HepG2 (cell line): Measurements from ENCODE around the gene ZPR1. TPM values are rescaled to one million over a fixed set of nuclear protein-coding genes. Genes with fewer than 3 reads are reported as not detected.

Source experiments
- AKAP8 ChIP-seq: sonication (generic); formaldehyde crosslinking; IDR thresholded peaks from 2 replicates; pipeline ENCODE4 v1.5.1; 2020; ENCODE audit warnings: mild to moderate bottlenecking, missing genetic modification reagents
- ARID3A ChIP-seq: IDR thresholded peaks from 2 replicates; pipeline ENCODE4 v1.6.1; 2012; ENCODE audit warnings: low read depth, low read length, improper control_type of control experiment
- BRCA1 ChIP-seq: sonication (generic); formaldehyde crosslinking; IDR thresholded peaks from 2 replicates; pipeline ENCODE4 v1.4.0; 2020; ENCODE audit warnings: missing genetic modification reagents
- FOXJ3 ChIP-seq: sonication (generic); formaldehyde crosslinking; IDR thresholded peaks from 2 replicates; pipeline ENCODE4 v1.4.0; 2020; ENCODE audit warnings: missing genetic modification reagents, mild to moderate bottlenecking, borderline replicate concordance
- FOXO1 ChIP-seq: sonication (generic); formaldehyde crosslinking; IDR thresholded peaks from 2 replicates; pipeline ENCODE4 v1.4.0; 2020; ENCODE audit warnings: missing genetic modification reagents
- HNRNPH1 ChIP-seq: fragments of 200-400 bp; formaldehyde crosslinking; optimal IDR thresholded peaks from 2 replicates; pipeline ENCODE3; 2017; ENCODE audit warnings: mild to moderate bottlenecking, low read depth, low read length
- JUN ChIP-seq: sonication (generic); formaldehyde crosslinking; IDR thresholded peaks from 2 replicates; pipeline ENCODE4 v1.4.0; 2020; ENCODE audit warnings: mild to moderate bottlenecking, missing genetic modification reagents
- MED8 ChIP-seq: sonication (generic); formaldehyde crosslinking; IDR thresholded peaks from 2 replicates; pipeline ENCODE4 v1.8.1; 2023; ENCODE audit warnings: mild to moderate bottlenecking, missing genetic modification reagents; ENCODE audit not compliant: insufficient replicate concordance
- PCBP1 ChIP-seq: fragments of 200-400 bp; formaldehyde crosslinking; IDR thresholded peaks from 2 replicates; pipeline ENCODE4 v1.6.1; 2017; ENCODE audit warnings: mild to moderate bottlenecking, low read depth, low read length, borderline replicate concordance
- PCBP2 ChIP-seq: fragments of 200-400 bp; formaldehyde crosslinking; optimal IDR thresholded peaks from 2 replicates; pipeline ENCODE3; 2018; ENCODE audit warnings: low read length, low read depth; ENCODE audit not compliant: poor library complexity, severe bottlenecking
- SMC3 ChIP-seq: IDR thresholded peaks from 2 replicates; pipeline ENCODE4 v1.6.1; 2011; ENCODE audit warnings: low read length, improper control_type of control experiment
- TBL1XR1 ChIP-seq: fragments of 150-350 bp; IDR thresholded peaks from 2 replicates; pipeline ENCODE4 v1.6.1; 2014; ENCODE audit warnings: borderline replicate concordance, low read length; ENCODE audit not compliant: partially characterized antibody
- ZBTB10 ChIP-seq: sonication (generic); formaldehyde crosslinking; IDR thresholded peaks from 2 replicates; pipeline ENCODE4 v1.4.0; 2020; ENCODE audit warnings: missing genetic modification reagents, borderline replicate concordance
- ZBTB37 ChIP-seq: sonication (generic); formaldehyde crosslinking; IDR thresholded peaks from 2 replicates; pipeline ENCODE4 v1.4.0; 2020; ENCODE audit warnings: mild to moderate bottlenecking, missing genetic modification reagents
- ZNF383 ChIP-seq: sonication (generic); formaldehyde crosslinking; IDR thresholded peaks from 2 replicates; pipeline ENCODE4 v1.4.0; 2020; ENCODE audit warnings: missing genetic modification reagents, mild to moderate bottlenecking, borderline replicate concordance
- ZNF501 ChIP-seq: sonication (generic); formaldehyde crosslinking; IDR thresholded peaks from 2 replicates; pipeline ENCODE4 v1.5.1; 2020; ENCODE audit warnings: mild to moderate bottlenecking, moderate library complexity, missing genetic modification reagents
- ZNF552 ChIP-seq: sonication (generic); formaldehyde crosslinking; IDR thresholded peaks from 2 replicates; pipeline ENCODE4 v1.9.0; 2022; ENCODE audit warnings: missing genetic modification reagents, mild to moderate bottlenecking, borderline replicate concordance
- ZNF564 ChIP-seq: sonication (generic); formaldehyde crosslinking; IDR thresholded peaks from 2 replicates; pipeline ENCODE4 v1.8.1; 2023; ENCODE audit warnings: mild to moderate bottlenecking, missing genetic modification reagents
- ZNF670 ChIP-seq: sonication (generic); formaldehyde crosslinking; IDR thresholded peaks from 2 replicates; pipeline ENCODE4 v1.8.0; 2022; ENCODE audit warnings: mild to moderate bottlenecking, missing genetic modification reagents, borderline replicate concordance
- ZNF749 ChIP-seq: sonication (generic); formaldehyde crosslinking; IDR thresholded peaks from 2 replicates; pipeline ENCODE4 v1.8.0; 2022; ENCODE audit warnings: mild to moderate bottlenecking, missing genetic modification reagents, moderate library complexity, borderline replicate concordance
- polyA plus RNA-seq, 8 experiments: library from polyadenylated mRNA; depleted of rRNA in 3 of 8; stranded (reverse) in 7 of 8; unstranded in 1 of 8; fragments of >200 nt; fragmentation: Illumina TruSeq in 4 of 8; extraction: Trizol in 4 of 8; gene quantifications; 2 replicates each; pipeline versions ENCODE4 v1.2.1 to v1.2.3, GENCODE V29; 2011 to 2016; ENCODE audit warnings: low read depth in 4 of 8, missing spikeins in 1 of 8, mixed read lengths in 1 of 8; ENCODE audit not compliant: insufficient read depth in 1 of 8
- total RNA-seq, 5 experiments: library from RNA; depleted of rRNA; stranded (reverse); fragments of >200 nt; fragmentation: Illumina TruSeq; extraction: Trizol; gene quantifications; 2 replicates each; pipeline ENCODE4 v1.2.3, GENCODE V29; 2016; ENCODE audit warnings: low read depth in 1 of 5
- TF ChIP-seq, protein P1 (sequence below): IDR thresholded peaks from 2 replicates; pipeline ENCODE4 v1.6.1; 2016

The ZPR1 gene
- total and polyA plus RNA-seq, 2 of the 13 experiments (the other 11 are each of a cell fraction or from before 2014, with no cell fraction given), result 40.0 to 79.3 TPM

GRCh38 chr11:116772443-116773202 lies 15.2 kb downstream of the ZPR1 start, which contains the start of gene BUD13 (continued):
- TF ChIP-seq FOXJ3 (peak; percentile 68; the same call in 1 of the 2 replicates), AKAP8 (no peak), SMC3 (no peak), ZNF501 (CRISPR knock-in tag) (peak; percentile 93), ZNF383 (CRISPR knock-in tag) (no peak), MED8 (CRISPR knock-in tag) (peak; percentile 91), PCBP1 (no peak), ZBTB37 (CRISPR knock-in tag) (0 out of 2 replicates have a peak, but pooled peaks have one; percentile 17), ZBTB10 (CRISPR knock-in tag) (no peak; the same call in 1 of the 2 replicates), PCBP2 (no peak), ZNF670 (CRISPR knock-in tag) (peak; percentile 77; the same call in 1 of the 2 replicates), FOXO1 (CRISPR knock-in tag) (peak; percentile 63), BRCA1 (CRISPR knock-in tag) (peak; percentile 79; the same call in 1 of the 2 replicates), JUN (CRISPR knock-in tag) (0 out of 2 replicates have a peak, but pooled peaks have one; percentile 49), ARID3A (no peak), HNRNPH1 (no peak), ZNF749 (CRISPR knock-in tag) (no peak), ZNF552 (CRISPR knock-in tag) (peak; percentile 67; the same call in 1 of the 2 replicates), ZNF564 (peak; percentile 81), TBL1XR1 (peak; percentile 23)
- TF ChIP-seq, protein P1, sequence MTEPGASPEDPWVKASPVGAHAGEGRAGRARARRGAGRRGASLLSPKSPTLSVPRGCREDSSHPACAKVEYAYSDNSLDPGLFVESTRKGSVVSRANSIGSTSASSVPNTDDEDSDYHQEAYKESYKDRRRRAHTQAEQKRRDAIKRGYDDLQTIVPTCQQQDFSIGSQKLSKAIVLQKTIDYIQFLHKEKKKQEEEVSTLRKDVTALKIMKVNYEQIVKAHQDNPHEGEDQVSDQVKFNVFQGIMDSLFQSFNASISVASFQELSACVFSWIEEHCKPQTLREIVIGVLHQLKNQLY (CRISPR knock-in tag), result no peak
